Ovary (tissue), 9 donors: ENCODE measurements around the gene TEKT5. TPM values are rescaled to one million over a fixed set of nuclear protein-coding genes. Genes with fewer than 3 reads are reported as not detected.

Experiments used
- DNase-seq, 5 donors: peaks; one replicate each; pipeline ENCODE4 v3.0.0-alpha.2; 2019 to 2020
- H3K27ac ChIP-seq, 2 donors: fragments of 200-600 bp; one replicate each; pipeline versions ENCODE4 v1.5.1 to v1.8.0; 2019 to 2022
- H3K27me3 ChIP-seq: fragments of 200-600 bp; one replicate; pipeline ENCODE4 v1.8.0; 2022
- H3K36me3 ChIP-seq: fragments of 200-600 bp; sonication (generic); one replicate; pipeline ENCODE4 v1.5.1; 2019
- H3K4me1 ChIP-seq: one replicate; pipeline ENCODE4 v1.8.1; 2013; ENCODE audit warnings: mild to moderate bottlenecking, moderate library complexity; ENCODE audit not compliant: insufficient read depth
- H3K4me3 ChIP-seq: fragments of 200-600 bp; sonication (generic); one replicate; pipeline ENCODE4 v1.5.1; 2017
- H3K9me3 ChIP-seq, 2 donors: fragments of 200-600 bp in 1 of 2; sonication (generic) in 1 of 2; one replicate each; pipeline versions ENCODE4 v1.5.1 to v1.8.1; 2013 to 2019; ENCODE audit warnings: mild to moderate bottlenecking in 1 of 2, moderate library complexity in 1 of 2
- EP300 ChIP-seq: sonication (generic); formaldehyde crosslinking; IDR thresholded peaks from one replicate; pipeline ENCODE4 v1.6.1; 2017; ENCODE audit warnings: antibody characterized with exemption
- POLR2A ChIP-seq: fragments of 450-650 bp; IDR thresholded peaks from one replicate; pipeline ENCODE4 v1.6.1; 2017; ENCODE audit warnings: antibody characterized with exemption, mild to moderate bottlenecking, moderate library complexity
- WGBS, 3 donors: extraction: QIAGEN DNeasy Blood & Tissue Kit in 1 of 3; methylation state at CpG; one replicate each; pipeline versions ENCODE4 v1.1.5 to v1.1.7; 2013 to 2017; 5-methylcytosine and 5-hydroxymethylcytosine counted together
- intact Hi-C, 4 donors: fragments of 100-400 bp; cut with DNase I; formaldehyde crosslinking; loops; one replicate each; pipeline versions ENCODE4 v1.11.0 to v1.15.1; 2022 to 2023
- polyA plus RNA-seq, 2 donors: library from polyadenylated mRNA; stranded (reverse); fragments of 200-250 nt in 1 of 2; fragments of 350-450 nt in 1 of 2; fragmentation: Illumina TruSeq in 1 of 2; extraction: RNeasy Lipid Tissue Mini Kit (QIAGEN cat#74804) in 1 of 2; gene quantifications; one replicate each; pipeline ENCODE4 v1.2.3, GENCODE V29; 2013 to 2014
- total RNA-seq, 7 donors: library from RNA; depleted of rRNA in 2 of 7; stranded (reverse); fragments of >200 nt in 2 of 7; fragmentation: NEBNext Ultra II Directional in 3 of 7; extraction: Animal tissue kit (Norgen Biotek cat#: 25700) in 3 of 7; gene quantifications; one replicate each; pipeline versions ENCODE4 v1.1.0 to v1.2.4, GENCODE V29; 2016 to 2023
- TF ChIP-seq, protein P1 (sequence below), 3 donors: fragments of 450-650 bp in 2 of 3; fragments of 200-600 bp in 1 of 3; IDR thresholded peaks; one replicate each; pipeline versions ENCODE4 v1.5.1 to v1.8.0; 2016 to 2022; ENCODE audit warnings: antibody characterized with exemption in 3 of 3, mild to moderate bottlenecking in 1 of 3
- donor health status: DM: no; HTN: no; CAD: no; lungs with moderate emphysema.
- donor health status: DM: no; HTN: no; CAD: no.
- donor health status: Bipolar disorder and iron deficiency.
- donor health status: DM: yes; HTN: yes; CAD: no.
- donor health status: DM: no; HTN: no; CAD: no.
- donor health status: DM: yes; HTN: yes; CAD: no.

Gene TEKT5
- total and polyA plus RNA-seq, 9 donors = 0.28 to 0.90 (median 0.44) TPM; not detected in 3

DNA sequence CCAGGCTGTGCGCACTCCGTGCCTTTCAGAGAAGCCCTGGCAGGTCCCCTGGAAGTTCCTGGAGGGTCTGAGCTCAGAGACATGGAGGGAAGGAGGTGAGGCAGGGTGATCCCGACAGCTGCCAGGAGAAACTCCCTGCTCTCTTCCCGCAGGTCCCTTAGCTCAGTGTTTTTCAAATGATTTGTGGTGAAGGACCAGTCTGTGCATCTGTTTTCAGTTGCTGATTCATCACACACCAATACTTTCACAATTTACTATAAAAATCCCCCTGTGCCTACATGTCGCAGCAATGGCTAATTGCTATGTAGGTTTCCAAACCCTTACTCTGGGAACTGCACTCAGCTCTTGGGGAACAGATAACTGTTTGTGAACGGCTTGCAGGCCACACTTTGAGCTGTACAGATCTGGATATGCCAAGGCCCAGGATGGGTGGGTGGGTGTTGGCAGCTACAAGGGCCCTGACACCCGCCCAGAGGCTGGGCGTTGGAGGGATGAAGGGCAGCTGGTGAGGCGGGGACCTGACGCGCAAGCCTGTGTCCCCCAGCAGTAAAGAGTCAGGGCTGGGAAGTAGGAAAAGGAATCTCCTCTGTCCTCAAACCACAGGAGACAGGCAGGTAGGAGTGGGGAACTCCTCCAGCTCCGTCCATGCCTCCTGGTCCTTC, 93.8 kb downstream of the TEKT5 start:
- DNase-seq = no peak
- Histone ChIP-seq H3K4me1 (no peaks in the 10 kb centered on the region), H3K27ac (no peak overlapping the region), H3K36me3 (no peaks in the 10 kb centered on the region), H3K27me3 (no peaks in the 10 kb centered on the region), H3K4me3 (no peak overlapping the region), H3K9me3 (no peaks in the 10 kb centered on the region)
- TF ChIP-seq EP300 = no peak
- no peak for TF ChIP-seq POLR2A
- TF ChIP-seq, protein P1, sequence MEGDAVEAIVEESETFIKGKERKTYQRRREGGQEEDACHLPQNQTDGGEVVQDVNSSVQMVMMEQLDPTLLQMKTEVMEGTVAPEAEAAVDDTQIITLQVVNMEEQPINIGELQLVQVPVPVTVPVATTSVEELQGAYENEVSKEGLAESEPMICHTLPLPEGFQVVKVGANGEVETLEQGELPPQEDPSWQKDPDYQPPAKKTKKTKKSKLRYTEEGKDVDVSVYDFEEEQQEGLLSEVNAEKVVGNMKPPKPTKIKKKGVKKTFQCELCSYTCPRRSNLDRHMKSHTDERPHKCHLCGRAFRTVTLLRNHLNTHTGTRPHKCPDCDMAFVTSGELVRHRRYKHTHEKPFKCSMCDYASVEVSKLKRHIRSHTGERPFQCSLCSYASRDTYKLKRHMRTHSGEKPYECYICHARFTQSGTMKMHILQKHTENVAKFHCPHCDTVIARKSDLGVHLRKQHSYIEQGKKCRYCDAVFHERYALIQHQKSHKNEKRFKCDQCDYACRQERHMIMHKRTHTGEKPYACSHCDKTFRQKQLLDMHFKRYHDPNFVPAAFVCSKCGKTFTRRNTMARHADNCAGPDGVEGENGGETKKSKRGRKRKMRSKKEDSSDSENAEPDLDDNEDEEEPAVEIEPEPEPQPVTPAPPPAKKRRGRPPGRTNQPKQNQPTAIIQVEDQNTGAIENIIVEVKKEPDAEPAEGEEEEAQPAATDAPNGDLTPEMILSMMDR (IDR thresholded peaks at IDR 0.05) = no peak
- intact Hi-C loops = no loop called here
- 65 to 75% (median 69%) methylated on average over 12 of the region's 12 CpGs for WGBS, 3 donors

DNA sequence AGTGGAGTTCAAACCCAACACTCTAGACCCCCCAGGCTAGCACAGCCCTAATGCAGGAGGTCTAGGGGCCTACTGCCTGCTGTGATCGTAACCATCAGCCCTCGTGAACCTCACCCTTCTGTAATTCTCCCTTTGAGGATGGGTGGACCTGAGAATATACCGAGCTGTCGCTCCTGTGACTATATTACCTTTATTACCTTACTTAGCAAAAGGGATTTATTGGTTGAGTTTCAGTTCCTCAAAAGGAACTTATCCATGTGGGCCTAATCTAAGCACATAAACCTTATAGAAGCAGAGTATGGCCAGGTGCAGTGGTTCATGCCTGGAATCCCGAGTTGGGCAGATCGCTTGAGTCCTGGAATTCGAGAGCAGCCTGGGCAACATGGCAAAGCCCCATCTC, 95.1 kb downstream of the TEKT5 start:
- no peak overlapping the region for H3K27ac ChIP-seq
- no peaks in the 10 kb centered on the region for H3K36me3 ChIP-seq
- no peak overlapping the region for H3K4me3 ChIP-seq
- no peaks in the 10 kb centered on the region for H3K4me1 ChIP-seq
- no peak for DNase-seq
- TF ChIP-seq EP300 (no peak), POLR2A (no peak)
- TF ChIP-seq, protein P1 (IDR thresholded peaks at IDR 0.05) = no peak
- H3K9me3 ChIP-seq = no peaks in the 10 kb centered on the region
- 94 to 95% (median 95%) methylated on average over 7 of the region's 7 CpGs for WGBS, 3 donors
- intact Hi-C loops = no loop called here
- H3K27me3 ChIP-seq = no peaks in the 10 kb centered on the region

DNA sequence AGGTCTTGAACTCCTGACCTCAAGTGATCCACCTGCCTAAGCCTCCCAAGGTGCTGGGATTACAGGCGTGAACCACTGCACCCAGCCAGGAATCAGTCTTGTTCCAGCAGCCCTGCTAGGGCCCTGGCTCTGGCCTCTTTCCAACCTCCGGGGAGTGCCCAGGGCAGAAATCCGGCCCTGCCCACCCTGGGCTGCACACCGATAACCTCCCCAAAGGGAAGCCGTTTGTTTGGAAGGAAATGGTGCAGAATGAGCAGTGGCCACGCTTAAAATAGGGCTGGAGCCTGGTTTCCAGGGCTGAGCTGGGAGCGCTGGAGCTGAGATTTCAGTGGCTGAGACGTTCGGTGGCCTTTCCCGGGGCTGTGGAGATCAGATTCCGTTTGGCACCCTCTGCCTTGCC, 96.6 kb downstream of the TEKT5 start:
- H3K4me1 ChIP-seq = no peaks in the 10 kb centered on the region
- no peaks in the 10 kb centered on the region for H3K9me3 ChIP-seq
- H3K27me3 ChIP-seq = no peaks in the 10 kb centered on the region
- no peak for DNase-seq
- H3K4me3 ChIP-seq = no peak overlapping the region
- 66 to 76% (median 72%) methylated on average over 11 of the region's 11 CpGs for WGBS, 3 donors
- intact Hi-C loops = no loop called here
- TF ChIP-seq POLR2A (no peak), EP300 (no peak)
- TF ChIP-seq, protein P1 (IDR thresholded peaks at IDR 0.05) = no peak
- no peak overlapping the region for H3K27ac ChIP-seq
- no peaks in the 10 kb centered on the region for H3K36me3 ChIP-seq

DNA sequence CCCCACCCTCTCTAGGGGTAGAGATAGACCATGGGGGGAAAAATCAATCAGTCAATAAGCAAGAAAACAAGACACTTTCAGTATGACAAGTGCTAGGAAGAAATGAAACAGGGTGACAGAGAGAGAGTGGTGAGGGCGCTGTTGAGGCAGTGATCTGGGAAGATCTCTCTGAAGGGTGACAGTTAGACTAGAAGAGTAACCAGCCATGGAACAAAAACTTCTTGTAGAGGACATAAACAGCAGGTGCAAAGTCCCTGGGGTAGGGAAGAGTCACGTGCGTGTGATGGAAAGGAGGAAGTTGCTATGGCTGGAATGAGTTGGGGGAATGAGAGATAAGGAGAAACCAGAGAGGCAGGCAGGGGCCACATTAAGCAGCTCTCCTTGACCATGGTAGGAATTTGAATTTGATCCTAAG, 97.5 kb downstream of the TEKT5 start:
- Histone ChIP-seq H3K36me3 (no peaks in the 10 kb centered on the region), H3K27me3 (no peaks in the 10 kb centered on the region), H3K9me3 (no peaks in the 10 kb centered on the region), H3K4me3 (no peak overlapping the region), H3K27ac (no peak overlapping the region), H3K4me1 (no peaks in the 10 kb centered on the region)
- TF ChIP-seq POLR2A (no peak), EP300 (no peak)
- TF ChIP-seq, protein P1 (IDR thresholded peaks at IDR 0.05) = no peak
- WGBS, 3 donors = 77 to 84% (median 83%) methylated on average over 3 of the region's 3 CpGs
- intact Hi-C loops = no loop called here
- no peak for DNase-seq
